Gastroesophageal sphincter (tissue), 4 donors: ENCODE data around the gene SLC2A14. TPM values are rescaled to one million over a fixed set of nuclear protein-coding genes. Genes with fewer than 3 reads are reported as not detected.

Experiments
- ATAC-seq: fragments of 150-250 bp; one replicate; pipeline ENCODE4 v1.9.1; 2016; ENCODE audit warnings: mild to moderate bottlenecking, moderate library complexity
- H3K27ac ChIP-seq, 4 donors: fragments of 200-600 bp; sonication (generic) in 3 of 4; 1 replicate in 3 of 4; 2 replicates in 1 of 4; pipeline ENCODE4 v1.5.1; 2016 to 2019
- H3K27me3 ChIP-seq: fragments of 200-600 bp; sonication (generic); one replicate; pipeline ENCODE4 v1.5.1; 2019
- H3K36me3 ChIP-seq, 2 donors: fragments of 200-600 bp; sonication (generic); one replicate each; pipeline ENCODE4 v1.5.1; 2019; ENCODE audit warnings: control low read depth in 1 of 2
- H3K4me1 ChIP-seq, 3 donors: fragments of 200-600 bp; sonication (generic); 1 replicate in 2 of 3; 2 replicates in 1 of 3; pipeline ENCODE4 v1.5.1; 2016 to 2019; ENCODE audit warnings: control low read depth in 2 of 3
- H3K4me3 ChIP-seq, 2 donors: fragments of 200-600 bp; sonication (generic); one replicate each; pipeline ENCODE4 v1.5.1; 2019; ENCODE audit warnings: mild to moderate bottlenecking in 1 of 2, moderate library complexity in 1 of 2
- H3K9me3 ChIP-seq, 3 donors: fragments of 200-600 bp; sonication (generic); one replicate each; pipeline ENCODE4 v1.5.1; 2017 to 2019; ENCODE audit warnings: control low read depth in 2 of 3
- EP300 ChIP-seq: sonication (generic); formaldehyde crosslinking; IDR thresholded peaks from one replicate; pipeline ENCODE4 v1.6.1; 2017; ENCODE audit warnings: antibody characterized with exemption, mild to moderate bottlenecking
- POLR2A ChIP-seq, 2 donors: fragments of 450-650 bp; IDR thresholded peaks; one replicate each; pipeline ENCODE4 v1.6.1; 2017; ENCODE audit warnings: antibody characterized with exemption in 2 of 2, mild to moderate bottlenecking in 2 of 2, moderate library complexity in 1 of 2
- POLR2AphosphoS5 ChIP-seq: sonication (generic); formaldehyde crosslinking; IDR thresholded peaks from one replicate; pipeline ENCODE4 v1.6.1; 2017; ENCODE audit warnings: antibody characterized with exemption
- WGBS, 2 donors: methylation state at CpG; one replicate each; pipeline ENCODE4 v1.1.5; 2018; ENCODE audit warnings: low coverage in 1 of 2; 5-methylcytosine and 5-hydroxymethylcytosine counted together
- total RNA-seq, 4 donors: library from RNA; depleted of rRNA; stranded (reverse); fragments of >200 nt; gene quantifications; one replicate each; pipeline ENCODE4 v1.1.0, GENCODE V29; 2016
- TF ChIP-seq, protein P1 (sequence below), 4 experiments: fragments of 200-600 bp in 2 of 4; fragments of 450-650 bp in 2 of 4; sonication (generic) in 1 of 4; IDR thresholded peaks; one replicate each; pipeline ENCODE4 v1.5.1; 2017 to 2019; ENCODE audit warnings: antibody characterized with exemption in 4 of 4, mild to moderate bottlenecking in 2 of 4, moderate library complexity in 2 of 4

SLC2A14 gene
- total RNA-seq, 4 donors from 2014 or later = 1.2 to 2.6 TPM; not detected in 2

DNA sequence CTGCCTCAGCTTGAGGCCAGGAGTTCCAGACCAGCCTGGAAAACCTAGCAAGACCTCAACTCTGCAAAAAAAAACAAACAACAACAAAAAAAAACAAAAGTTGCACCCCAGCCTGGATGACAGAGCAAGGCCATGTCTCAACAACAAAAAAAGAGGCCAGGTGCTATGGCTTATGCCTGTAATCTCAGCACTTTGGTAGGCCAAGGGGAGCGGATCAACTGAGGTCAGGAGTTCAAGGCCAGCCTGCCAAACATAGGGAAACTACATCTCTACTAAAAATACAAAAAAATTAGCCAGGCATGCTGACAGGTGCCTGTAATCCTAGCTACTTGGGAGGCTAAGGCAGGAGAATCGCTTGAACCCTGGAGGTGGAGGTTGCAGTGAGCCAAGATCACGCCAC is 6.5 kb upstream of the SLC2A14 start:
- Histone ChIP-seq H3K9me3 (no peaks in the 10 kb centered on the region), H3K4me3 (no peak overlapping the region), H3K4me1 (no peaks in the 10 kb centered on the region), H3K27ac (no peak overlapping the region), H3K27me3 (no peaks in the 10 kb centered on the region), H3K36me3 (no peaks in the 10 kb centered on the region)
- 89 to 94% methylated on average over 2 to 3 of the region's 3 CpGs for WGBS, 2 donors
- TF ChIP-seq EP300 = no peak
- TF ChIP-seq, protein P1, sequence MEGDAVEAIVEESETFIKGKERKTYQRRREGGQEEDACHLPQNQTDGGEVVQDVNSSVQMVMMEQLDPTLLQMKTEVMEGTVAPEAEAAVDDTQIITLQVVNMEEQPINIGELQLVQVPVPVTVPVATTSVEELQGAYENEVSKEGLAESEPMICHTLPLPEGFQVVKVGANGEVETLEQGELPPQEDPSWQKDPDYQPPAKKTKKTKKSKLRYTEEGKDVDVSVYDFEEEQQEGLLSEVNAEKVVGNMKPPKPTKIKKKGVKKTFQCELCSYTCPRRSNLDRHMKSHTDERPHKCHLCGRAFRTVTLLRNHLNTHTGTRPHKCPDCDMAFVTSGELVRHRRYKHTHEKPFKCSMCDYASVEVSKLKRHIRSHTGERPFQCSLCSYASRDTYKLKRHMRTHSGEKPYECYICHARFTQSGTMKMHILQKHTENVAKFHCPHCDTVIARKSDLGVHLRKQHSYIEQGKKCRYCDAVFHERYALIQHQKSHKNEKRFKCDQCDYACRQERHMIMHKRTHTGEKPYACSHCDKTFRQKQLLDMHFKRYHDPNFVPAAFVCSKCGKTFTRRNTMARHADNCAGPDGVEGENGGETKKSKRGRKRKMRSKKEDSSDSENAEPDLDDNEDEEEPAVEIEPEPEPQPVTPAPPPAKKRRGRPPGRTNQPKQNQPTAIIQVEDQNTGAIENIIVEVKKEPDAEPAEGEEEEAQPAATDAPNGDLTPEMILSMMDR (IDR thresholded peaks at IDR 0.05) = no peak
- no peak for TF ChIP-seq POLR2AphosphoS5
- TF ChIP-seq POLR2A (IDR thresholded peaks at IDR 0.05) = no peak
- ATAC-seq = no peak

DNA sequence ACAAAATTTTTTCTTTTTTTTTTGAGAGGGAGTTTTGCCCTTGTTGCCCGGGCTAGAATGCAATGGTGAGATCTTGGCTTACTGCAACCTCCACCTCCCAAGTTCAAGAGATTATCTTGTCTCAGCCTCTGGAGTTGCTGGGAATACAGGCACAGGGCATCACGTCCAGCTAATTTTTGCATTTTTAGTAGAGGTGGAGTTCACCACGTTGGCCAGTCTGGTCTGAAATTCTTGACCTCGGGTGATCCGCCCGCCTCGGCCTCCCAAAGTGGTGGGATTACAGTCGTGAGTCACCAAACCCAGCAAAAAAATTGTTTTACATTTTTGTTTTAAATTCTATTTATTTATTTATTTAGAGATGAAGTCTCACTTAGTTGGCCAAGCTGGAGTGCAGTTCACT is 4.7 kb upstream of the SLC2A14 start:
- 85 to 91% methylated on average over 1 to 8 of the region's 8 CpGs for WGBS, 2 donors
- no peak for ATAC-seq
- TF ChIP-seq POLR2AphosphoS5 (no peak), POLR2A (IDR thresholded peaks at IDR 0.05) (no peak), EP300 (no peak)
- TF ChIP-seq, protein P1 (IDR thresholded peaks at IDR 0.05) = no peak
- no peaks in the 10 kb centered on the region for H3K36me3 ChIP-seq
- no peak overlapping the region for H3K27ac ChIP-seq
- H3K9me3 ChIP-seq = no peaks in the 10 kb centered on the region
- peaks cover 16% of the 10 kb centered on the region for H3K27me3 ChIP-seq
- peaks cover 0 to 7% (median 0%) of the 10 kb centered on the region in 3 donors for H3K4me1 ChIP-seq
- H3K4me3 ChIP-seq = no peak overlapping the region

DNA sequence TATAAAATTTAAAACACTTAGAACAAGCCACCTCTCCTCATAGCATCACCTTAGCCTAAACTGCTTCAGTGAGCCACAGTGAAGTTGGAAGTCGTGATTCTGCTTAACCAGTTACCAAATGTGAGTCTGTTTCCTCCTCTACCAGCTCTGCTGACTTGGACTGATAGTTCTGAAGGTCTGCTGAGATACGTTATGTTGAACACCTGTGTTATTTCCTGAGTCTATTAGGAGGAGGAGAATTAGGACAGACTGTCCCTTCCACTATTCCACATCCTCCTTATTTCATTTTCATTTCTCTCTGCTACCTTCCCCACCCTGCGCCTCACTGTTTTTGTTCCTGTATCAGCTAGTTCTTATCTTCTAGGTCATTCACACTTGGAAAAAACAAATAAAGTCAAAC is 2.4 kb downstream of the SLC2A14 start:
- TF ChIP-seq EP300 (no peak), POLR2AphosphoS5 (no peak), POLR2A (IDR thresholded peaks at IDR 0.05) (no peak)
- TF ChIP-seq, protein P1 (IDR thresholded peaks at IDR 0.05) = no peak
- H3K27me3 ChIP-seq = peaks cover 36% of the 10 kb centered on the region
- H3K27ac ChIP-seq = no peak overlapping the region
- 62 to 73% methylated on average over 2 to 3 of the region's 3 CpGs for WGBS, 2 donors
- no peaks in the 10 kb centered on the region for H3K9me3 ChIP-seq
- H3K36me3 ChIP-seq = no peaks in the 10 kb centered on the region
- ATAC-seq = no peak
- peaks cover 0 to 8% (median 0%) of the 10 kb centered on the region in 3 donors for H3K4me1 ChIP-seq
- no peak overlapping the region for H3K4me3 ChIP-seq

DNA sequence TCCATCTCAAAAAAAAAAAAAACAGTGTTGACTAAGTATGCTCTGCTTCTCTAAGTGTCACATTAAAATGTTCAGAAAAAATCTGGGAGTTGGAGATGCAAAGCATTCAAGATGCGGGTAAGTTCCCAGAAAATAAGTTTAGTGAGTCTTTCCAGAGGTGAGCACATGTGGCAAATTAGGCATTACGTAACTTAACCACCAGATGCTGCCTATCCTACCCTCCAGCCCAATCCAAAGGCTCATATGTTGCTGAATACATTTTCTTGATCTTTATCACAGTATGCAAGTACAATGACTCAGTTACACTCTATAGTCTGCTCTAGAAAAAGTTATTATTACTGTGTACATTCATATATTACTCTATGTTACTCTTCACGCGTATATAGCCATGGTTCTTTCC is 3.6 kb downstream of the SLC2A14 start:
- 77 to 88% methylated on average over 4 of the region's 4 CpGs for WGBS, 2 donors
- H3K27ac ChIP-seq = no peak overlapping the region
- H3K27me3 ChIP-seq = peaks cover 36% of the 10 kb centered on the region
- no peaks in the 10 kb centered on the region for H3K36me3 ChIP-seq
- no peak overlapping the region for H3K4me3 ChIP-seq
- H3K4me1 ChIP-seq = peaks cover 0 to 8% (median 0%) of the 10 kb centered on the region in 3 donors
- no peak for TF ChIP-seq POLR2AphosphoS5
- TF ChIP-seq, protein P1 (IDR thresholded peaks at IDR 0.05) = no peak
- TF ChIP-seq POLR2A (IDR thresholded peaks at IDR 0.05) = no peak
- TF ChIP-seq EP300 = no peak
- no peak for ATAC-seq
- no peaks in the 10 kb centered on the region for H3K9me3 ChIP-seq

DNA sequence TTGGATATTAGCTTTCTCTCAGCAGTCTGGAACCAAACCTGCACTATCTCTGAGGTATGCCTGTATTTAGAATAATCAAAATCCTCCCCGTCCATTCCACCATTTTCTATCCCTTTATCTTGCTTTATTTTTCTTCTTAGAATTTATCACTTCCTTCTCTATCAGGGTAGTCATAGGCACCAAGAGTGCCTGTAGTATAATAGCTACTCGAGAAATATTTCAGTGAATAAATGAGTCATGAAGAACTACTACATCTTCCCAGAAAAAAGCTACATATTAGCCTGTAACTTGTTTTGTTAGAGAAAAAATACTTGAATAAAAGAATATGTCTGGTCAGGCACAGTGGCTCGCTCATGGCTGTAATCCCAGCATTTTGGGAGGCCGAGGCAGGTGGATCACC is 4.3 kb downstream of the SLC2A14 start:
- H3K4me3 ChIP-seq = no peak overlapping the region
- TF ChIP-seq EP300 (no peak), POLR2AphosphoS5 (no peak), POLR2A (IDR thresholded peaks at IDR 0.05) (no peak)
- TF ChIP-seq, protein P1 (IDR thresholded peaks at IDR 0.05) = no peak
- H3K4me1 ChIP-seq = peaks cover 0 to 8% (median 0%) of the 10 kb centered on the region in 3 donors
- no peaks in the 10 kb centered on the region for H3K36me3 ChIP-seq
- WGBS, 2 donors = 59 to 79% methylated on average over 2 to 4 of the region's 4 CpGs
- no peaks in the 10 kb centered on the region for H3K9me3 ChIP-seq
- no peak overlapping the region for H3K27ac ChIP-seq
- ATAC-seq = no peak
- peaks cover 31% of the 10 kb centered on the region for H3K27me3 ChIP-seq
